GM12891 (cell line): ENCODE data around the gene CEP97.
"Not testable (repeated sequence)": the region's sequence is repeated elsewhere in the genome, so short reads cannot be mapped to it uniquely, and the experiment has no call there.

Source experiments
- DNase-seq: peaks from one replicate; pipeline ENCODE4 v3.0.0; 2011; ENCODE audit warnings: low spot score; ENCODE audit not compliant: insufficient read length
- FAIRE-seq: peaks from 2 replicates; lab custom pipeline; 2011; peaks lifted over from hg19 to GRCh38; lab: Jason Lieb, UNC
- PAX5 ChIP-seq: IDR thresholded peaks from 2 replicates; pipeline ENCODE4 v1.6.1; 2011; ENCODE audit warnings: low read length, moderate library complexity, mild to moderate bottlenecking; ENCODE audit not compliant: insufficient read depth, severe bottlenecking
- POLR2A ChIP-seq: IDR thresholded peaks from 2 replicates; pipeline ENCODE4 v1.6.1; 2011; ENCODE audit warnings: low read depth, low read length, control low read depth
- POLR2AphosphoS5 ChIP-seq: IDR thresholded peaks from 2 replicates; pipeline ENCODE4 v1.6.1; 2011; ENCODE audit warnings: low read depth, low read length, control low read depth
- POU2F2 ChIP-seq: IDR thresholded peaks from 2 replicates; pipeline ENCODE4 v1.6.1; 2011; ENCODE audit warnings: low read depth, mild to moderate bottlenecking, control low read depth, low read length, moderate library complexity
- SPI1 ChIP-seq: IDR thresholded peaks from 2 replicates; pipeline ENCODE4 v1.6.1; 2011; ENCODE audit warnings: low read depth, low read length, control low read depth
- TAF1 ChIP-seq: IDR thresholded peaks from 2 replicates; pipeline ENCODE4 v1.6.1; 2011; ENCODE audit warnings: low read depth, low read length, control low read depth

CEP97 gene

GRCh38 chr3:101703169-101703568 lies 21.2 kb upstream of the CEP97 start:
- DNase-seq (no peak), FAIRE-seq (no peak)
- TF ChIP-seq SPI1 (no peak), TAF1 (no peak), POU2F2 (no peak), POLR2A (no peak), PAX5 (no peak), POLR2AphosphoS5 (no peak)

GRCh38 chr3:101704639-101705038 lies 19.8 kb upstream of the CEP97 start:
- FAIRE-seq, DNase-seq: not testable (repeated sequence)

- DNase-seq: no peak
- no peak for FAIRE-seq
- TF ChIP-seq SPI1: no peak
- TF ChIP-seq PAX5: no peak
- no peak for TF ChIP-seq POLR2AphosphoS5
Measured at GRCh38 chr3:101709126-101709525, 15.3 kb upstream of the CEP97 start.

- no peak for TF ChIP-seq SPI1
- TF ChIP-seq TAF1: no peak
- no peak for TF ChIP-seq POU2F2
- no peak for TF ChIP-seq POLR2A
- no peak for TF ChIP-seq PAX5
- FAIRE-seq (no peak), DNase-seq (no peak)
Measured at GRCh38 chr3:101718455-101718854, 6.0 kb upstream of the CEP97 start.

- DNase-seq (no peak), FAIRE-seq (no peak)
- TF ChIP-seq POLR2AphosphoS5: no peak
Measured at GRCh38 chr3:101719604-101720185, 4.7 kb upstream of the CEP97 start.

DNA sequence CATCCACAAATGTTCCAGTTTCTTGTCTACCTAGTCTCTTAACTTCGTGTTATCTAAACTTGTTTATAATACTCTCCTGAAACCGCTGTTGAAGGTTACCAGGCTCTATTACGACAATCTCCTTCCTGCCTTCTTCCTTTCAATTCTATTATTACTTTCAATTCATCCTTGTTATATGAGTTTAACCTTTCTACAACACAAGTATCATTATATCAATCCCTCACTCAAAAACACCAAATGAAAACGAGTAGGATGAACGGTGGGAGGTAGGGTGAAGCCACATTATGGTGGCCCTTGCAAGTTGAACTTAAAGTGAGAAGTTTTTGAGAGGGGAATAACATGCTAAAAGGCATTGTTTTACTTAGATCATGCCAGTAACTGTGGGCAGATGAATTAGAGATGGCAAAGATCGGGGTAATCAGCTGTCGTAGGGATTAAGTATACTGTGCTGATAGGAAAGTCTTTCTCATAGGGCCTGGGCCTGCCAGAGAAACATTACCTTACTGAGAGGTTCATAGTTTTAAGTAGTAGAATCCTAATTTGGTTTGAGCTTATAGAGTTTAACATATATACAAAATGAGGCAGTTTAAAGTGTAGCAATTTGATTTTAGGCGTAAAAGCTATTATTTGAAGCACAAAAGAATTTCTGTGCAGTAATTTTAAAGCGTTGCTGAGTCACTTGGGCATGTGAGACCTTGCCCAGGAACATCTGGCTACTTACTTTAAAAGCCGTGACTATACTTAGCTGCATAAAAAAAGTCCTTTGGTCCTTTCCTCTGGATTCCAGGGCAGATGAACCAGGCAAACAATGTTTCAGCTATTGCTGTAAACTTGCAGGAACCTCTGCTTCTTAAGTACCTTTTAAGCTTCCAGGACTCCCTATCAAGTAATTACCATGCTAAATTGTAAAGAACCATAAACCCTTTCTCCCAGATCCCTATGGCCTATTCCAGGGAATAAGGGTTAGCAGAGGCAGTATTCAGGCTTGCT lies 3.3 kb upstream of the CEP97 start:
- FAIRE-seq (peak; percentile 80), DNase-seq (no peak)
- TF ChIP-seq TAF1 (no peak), POLR2A (no peak), POLR2AphosphoS5 (no peak), POU2F2 (no peak), PAX5 (no peak), SPI1 (no peak)

DNA sequence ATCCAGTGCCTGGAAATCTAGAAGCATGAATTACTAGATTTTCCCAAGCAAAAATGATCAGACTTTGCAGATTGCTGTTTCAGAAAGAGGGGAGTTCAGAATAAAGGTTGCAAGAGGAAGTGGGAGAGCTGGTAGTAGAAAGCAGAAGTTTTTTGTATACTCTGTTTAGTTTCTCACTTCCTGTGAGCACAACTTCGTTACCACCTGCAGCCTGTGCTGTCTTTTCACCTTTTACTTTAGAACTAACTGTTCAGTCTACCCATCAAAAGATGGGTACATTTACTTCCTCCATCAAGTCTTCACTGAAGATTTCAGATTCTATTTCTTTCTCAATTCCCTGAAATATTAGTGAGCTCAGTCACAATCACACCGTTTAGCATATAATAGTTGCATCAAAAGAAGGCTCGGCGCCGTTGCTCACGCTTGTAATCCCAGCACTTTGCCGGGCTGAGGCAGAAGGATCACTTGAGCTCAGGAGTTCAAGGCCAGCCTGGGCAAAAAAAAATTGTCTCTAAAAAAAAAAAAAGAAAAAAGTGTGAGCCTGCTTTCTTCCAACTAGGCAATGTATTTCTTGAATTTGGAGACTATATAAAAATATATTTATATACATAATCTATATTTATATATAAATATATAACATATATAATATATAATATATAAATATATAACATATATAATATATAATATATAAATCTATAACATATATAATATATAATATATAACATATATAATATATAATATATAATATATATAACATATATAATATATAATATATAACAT lies 1.8 kb upstream of the CEP97 start:
- TF ChIP-seq PAX5 (no peak), SPI1 (peak; percentile 99)
- FAIRE-seq: peak; percentile 89
- DNase-seq: peak; percentile 17

DNA sequence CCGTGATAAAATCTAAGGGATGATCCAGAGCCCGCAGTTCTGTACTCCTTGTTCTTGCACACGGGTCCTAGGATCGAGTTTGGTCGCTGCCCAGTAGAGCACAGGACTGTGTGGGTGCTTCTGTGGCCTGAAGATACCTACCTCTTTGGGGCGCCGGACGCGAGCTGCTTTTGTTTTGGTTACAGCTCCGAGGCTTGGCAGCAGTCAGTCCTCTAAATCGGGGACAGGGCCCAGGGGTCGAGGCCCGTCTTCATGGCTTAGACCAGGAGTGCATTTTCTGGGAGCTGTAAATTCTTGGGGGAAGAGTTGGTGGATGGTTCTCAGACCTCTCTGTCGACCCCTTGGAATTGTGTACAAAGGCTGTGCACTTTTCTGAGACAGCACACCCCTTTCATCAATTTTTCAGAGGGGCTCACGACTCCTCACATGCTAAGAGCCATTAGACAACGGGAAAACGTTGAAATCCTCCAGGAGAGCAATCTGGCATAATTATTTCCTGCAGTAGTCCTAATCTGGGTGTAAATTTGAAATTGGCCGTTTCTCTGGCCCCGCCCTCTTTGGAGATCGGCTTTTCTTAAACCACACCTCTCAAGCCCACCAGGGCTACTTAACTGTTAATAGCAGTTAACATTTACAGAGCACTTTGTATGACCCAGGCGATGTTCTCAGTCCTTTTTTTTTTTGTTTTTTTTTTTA lies 928 bp downstream of the CEP97 start:
- TF ChIP-seq POLR2AphosphoS5: no peak
- DNase-seq (no peak), FAIRE-seq (peak; percentile 35)

- no peak for DNase-seq
- no peak for FAIRE-seq
Measured at GRCh38 chr3:101725890-101726275, 1.5 kb downstream of the CEP97 start.

More at GRCh38 chr3:101725890-101726275, 1.5 kb downstream of the CEP97 start:
- TF ChIP-seq POLR2AphosphoS5 (no peak), SPI1 (no peak), TAF1 (no peak), POU2F2 (no peak), PAX5 (no peak), POLR2A (no peak)
